HepG2 (cell line): Measurements from ENCODE around the gene NELFCD. TPM values are rescaled to one million over a fixed set of nuclear protein-coding genes. Genes with fewer than 3 reads are reported as not detected.
A peak's percentile ranks its signal among the peaks of the same experiment; 100 is the strongest.

Experiments
- ATAC-seq: fragments of 200-7000 bp; cut with Tn5 transposase; 3 replicates; pipeline ENCODE4 v1.9.1; 2020; ENCODE audit warnings: mild to moderate bottlenecking, moderate library complexity
- BruUV-seq: library from RNA; stranded (reverse); fragments of 400-500 nt; replicated peaks from 2 replicates; lab custom pipeline; 2021; lab: Mats Ljungman, UMichigan
- CTCF ChIA-PET: fragments of 300-600 bp; formaldehyde crosslinking; extraction: SDS; loops from one replicate; lab custom pipeline; 2021; ENCODE audit warnings: low total read pairs, inconsistent platforms, low intra/inter-chr PET ratio; lab: Yijun Ruan, JAX
- POLR2A ChIA-PET: fragments of 350-600 bp; sonication (Branson Sonifier 250); formaldehyde crosslinking; loops from one replicate; lab custom pipeline; 2020; ENCODE audit warnings: antibody characterized with exemption, inconsistent platforms; lab: Yijun Ruan, JAX
- DNase-seq: peaks from one replicate; pipeline ENCODE4 v3.0.0-alpha.2; 2015; ENCODE audit warnings: low spot score
- FAIRE-seq: peaks from 3 replicates; lab custom pipeline; 2011; peaks lifted over from hg19 to GRCh38; lab: Jason Lieb, UNC
- H2AFZ ChIP-seq: one replicate; pipeline ENCODE4 v1.6.1; 2011; ENCODE audit warnings: low read length, inconsistent platforms
- H3K27ac ChIP-seq: fragments of 300-600 bp; 3 replicates; pipeline ENCODE4 v1.8.0; 2011; ENCODE audit warnings: mixed run types, mild to moderate bottlenecking, mixed read lengths, low read length, inconsistent platforms; ENCODE audit not compliant: insufficient read depth; ENCODE audit errors: extremely low read length
- H3K27me3 ChIP-seq, 2 experiments: fragments of 200-600 bp in 1 of 2; 2 replicates in 1 of 2; 3 replicates in 1 of 2; pipeline versions ENCODE4 v1.6.0 to v1.8.0; 2011; ENCODE audit warnings: low read length in 2 of 2, mild to moderate bottlenecking in 2 of 2, moderate library complexity in 2 of 2, inconsistent platforms in 1 of 2; ENCODE audit not compliant: insufficient read depth in 2 of 2, control insufficient read depth in 1 of 2
- H3K36me3 ChIP-seq, 2 experiments: fragments of 200-600 bp in 1 of 2; replicated peaks in 1 of 2; 2 replicates in 1 of 2; 3 replicates in 1 of 2; pipeline versions ENCODE4 v1.5.1 to v1.8.0; 2011; ENCODE audit warnings: low read length in 2 of 2, inconsistent platforms in 1 of 2; ENCODE audit not compliant: insufficient read depth in 2 of 2, control insufficient read depth in 1 of 2
- H3K4me1 ChIP-seq: 2 replicates; pipeline ENCODE4 v1.5.1; 2012; ENCODE audit warnings: low read length, inconsistent platforms; ENCODE audit not compliant: insufficient read depth
- H3K4me2 ChIP-seq: 2 replicates; pipeline ENCODE4 v1.6.0; 2011; ENCODE audit warnings: low read depth, low read length, inconsistent platforms
- H3K4me3 ChIP-seq, 3 experiments: fragments of 200-600 bp in 1 of 3; sonication (generic), shearing (Covaris generic) in 1 of 3; replicated peaks in 1 of 3; 2 replicates each; pipeline ENCODE4 v1.5.1; 2011 to 2016; ENCODE audit warnings: low read length in 3 of 3, inconsistent platforms in 2 of 3, low read depth in 2 of 3, mild to moderate bottlenecking in 2 of 3, control low read depth in 1 of 3, mixed read lengths in 1 of 3; ENCODE audit not compliant: insufficient read depth in 1 of 3
- H3K79me2 ChIP-seq: one replicate; pipeline ENCODE4 v1.6.1; 2011; ENCODE audit warnings: low read length, inconsistent platforms; ENCODE audit not compliant: insufficient read depth
- H3K9ac ChIP-seq: 2 replicates; pipeline ENCODE4 v1.6.0; 2011; ENCODE audit warnings: mild to moderate bottlenecking, low read depth, low read length, inconsistent platforms; ENCODE audit not compliant: insufficient read depth
- H3K9me3 ChIP-seq: 2 replicates; pipeline ENCODE4 v1.5.1; 2012; ENCODE audit warnings: mild to moderate bottlenecking, low read length
- H4K20me1 ChIP-seq: 2 replicates; pipeline ENCODE4 v1.6.0; 2011; ENCODE audit warnings: inconsistent platforms, mild to moderate bottlenecking, low read length, moderate library complexity; ENCODE audit not compliant: insufficient read depth
- FOXM1 ChIP-seq: sonication (generic); formaldehyde crosslinking; IDR thresholded peaks from 2 replicates; pipeline ENCODE4 v1.5.0; 2020; ENCODE audit warnings: missing genetic modification reagents
- NFKB2 ChIP-seq: sonication (generic); formaldehyde crosslinking; IDR thresholded peaks from 2 replicates; pipeline ENCODE4 v1.4.0; 2020; ENCODE audit warnings: missing genetic modification reagents, borderline replicate concordance
- POLR2AphosphoS2 ChIP-seq: IDR thresholded peaks from 2 replicates; pipeline ENCODE4 v1.6.1; 2011; ENCODE audit warnings: low read depth, low read length, improper control_type of control experiment
- PPARG ChIP-seq: conservative IDR thresholded peaks from 2 replicates; pipeline ENCODE4 v1.6.1; 2016; ENCODE audit warnings: missing biosample characterization, missing genetic modification reagents
- REL ChIP-seq: sonication (generic); formaldehyde crosslinking; conservative IDR thresholded peaks from 2 replicates; pipeline ENCODE4 v1.8.0; 2022; ENCODE audit warnings: mild to moderate bottlenecking, missing genetic modification reagents, moderate library complexity
- SYNCRIP ChIP-seq: fragments of 200-400 bp; formaldehyde crosslinking; IDR thresholded peaks from 2 replicates; pipeline ENCODE4 v1.6.1; 2018; ENCODE audit warnings: mild to moderate bottlenecking, low read depth, low read length; ENCODE audit not compliant: insufficient read depth
- ZNF235 ChIP-seq: sonication (generic); formaldehyde crosslinking; IDR thresholded peaks from 2 replicates; pipeline ENCODE4 v1.8.1; 2023; ENCODE audit warnings: mild to moderate bottlenecking, missing genetic modification reagents, borderline replicate concordance
- ZNF343 ChIP-seq: sonication (generic); formaldehyde crosslinking; IDR thresholded peaks from 2 replicates; pipeline ENCODE4 v1.4.0; 2020; ENCODE audit warnings: mild to moderate bottlenecking, missing genetic modification reagents
- ZNF562 ChIP-seq: sonication (generic); formaldehyde crosslinking; IDR thresholded peaks from 2 replicates; pipeline ENCODE4 v1.8.0; 2022; ENCODE audit warnings: missing genetic modification reagents, borderline replicate concordance
- ZNF572 ChIP-seq: sonication (generic); formaldehyde crosslinking; IDR thresholded peaks from 2 replicates; pipeline ENCODE4 v1.5.1; 2020; ENCODE audit warnings: mild to moderate bottlenecking, missing genetic modification reagents
- WGBS: methylation state at CpG from one replicate; pipeline ENCODE4 v1.1.6; 2017; ENCODE audit warnings: low lambda C conversion rate; 5-methylcytosine and 5-hydroxymethylcytosine counted together
- in situ Hi-C: cut with HindIII; loops from 2 replicates; pipeline ENCODE4 v1.10.0; 2017; ENCODE audit warnings: low pct_unique_long_range_greater_than_20kb; ENCODE audit not compliant: extremely low pct_ligation_motif_present
- intact Hi-C: fragments of 100-400 bp; cut with micrococcal nuclease; formaldehyde crosslinking; loops from one replicate; pipeline ENCODE4 v1.10.0; 2022; ENCODE audit not compliant: unreplicated experiment
- polyA plus RNA-seq, 8 experiments: library from polyadenylated mRNA; depleted of rRNA in 3 of 8; stranded (reverse) in 7 of 8; unstranded in 1 of 8; fragments of >200 nt; fragmentation: Illumina TruSeq in 4 of 8; extraction: Trizol in 4 of 8; gene quantifications; 2 replicates each; pipeline versions ENCODE4 v1.2.1 to v1.2.3, GENCODE V29; 2011 to 2016; ENCODE audit warnings: low read depth in 4 of 8, missing spikeins in 1 of 8, mixed read lengths in 1 of 8; ENCODE audit not compliant: insufficient read depth in 1 of 8
- total RNA-seq, 5 experiments: library from RNA; depleted of rRNA; stranded (reverse); fragments of >200 nt; fragmentation: Illumina TruSeq; extraction: Trizol; gene quantifications; 2 replicates each; pipeline ENCODE4 v1.2.3, GENCODE V29; 2016; ENCODE audit warnings: low read depth in 1 of 5
- TF ChIP-seq, protein P1 (sequence below), 2 experiments: sonication (generic) in 1 of 2; formaldehyde crosslinking in 1 of 2; IDR thresholded peaks; 2 replicates each; pipeline versions ENCODE4 v1.4.0 to v1.6.1; 2018 to 2020; ENCODE audit warnings: missing genetic modification reagents in 2 of 2, borderline replicate concordance in 1 of 2, low read depth in 1 of 2, mild to moderate bottlenecking in 1 of 2, missing biosample characterization in 1 of 2
- TF ChIP-seq, protein P2 (sequence below): sonication (generic); formaldehyde crosslinking; IDR thresholded peaks from 2 replicates; pipeline ENCODE4 v1.4.0; 2020; ENCODE audit warnings: missing genetic modification reagents, borderline replicate concordance
- TF ChIP-seq, protein P3 (sequence below): sonication (generic); formaldehyde crosslinking; IDR thresholded peaks from 2 replicates; pipeline ENCODE4 v1.5.1; 2020; ENCODE audit warnings: mild to moderate bottlenecking, missing genetic modification reagents, moderate library complexity

NELFCD gene
- total and polyA plus RNA-seq, 2 of the 13 experiments (the other 11 are each of a cell fraction or from before 2014, with no cell fraction given), result 159 to 203 TPM

- TF ChIP-seq, protein P1, sequence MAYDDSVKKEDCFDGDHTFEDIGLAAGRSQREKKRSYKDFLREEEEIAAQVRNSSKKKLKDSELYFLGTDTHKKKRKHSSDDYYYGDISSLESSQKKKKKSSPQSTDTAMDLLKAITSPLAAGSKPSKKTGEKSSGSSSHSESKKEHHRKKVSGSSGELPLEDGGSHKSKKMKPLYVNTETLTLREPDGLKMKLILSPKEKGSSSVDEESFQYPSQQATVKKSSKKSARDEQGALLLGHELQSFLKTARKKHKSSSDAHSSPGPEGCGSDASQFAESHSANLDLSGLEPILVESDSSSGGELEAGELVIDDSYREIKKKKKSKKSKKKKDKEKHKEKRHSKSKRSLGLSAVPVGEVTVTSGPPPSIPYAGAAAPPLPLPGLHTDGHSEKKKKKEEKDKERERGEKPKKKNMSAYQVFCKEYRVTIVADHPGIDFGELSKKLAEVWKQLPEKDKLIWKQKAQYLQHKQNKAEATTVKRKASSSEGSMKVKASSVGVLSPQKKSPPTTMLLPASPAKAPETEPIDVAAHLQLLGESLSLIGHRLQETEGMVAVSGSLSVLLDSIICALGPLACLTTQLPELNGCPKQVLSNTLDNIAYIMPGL (CRISPR knock-in tag; IDR thresholded peaks at IDR 0.05; ENCODE audit: borderline replicate concordance in 1 of 2, low read depth in 1 of 2), result 0 out of 4 replicates have a peak, but pooled peaks of 1 of the 2 experiments have one; percentile 21
- TF ChIP-seq PPARG, result peak; percentile 77
Measured at GRCh38 chr20:59042796-59043631, 62.0 kb downstream of the NELFCD start (continued).

- Histone ChIP-seq H3K4me1 (peaks cover 33% of the 10 kb centered on the region), H3K36me3 (no peaks in the 10 kb centered on the region), H3K9me3 (no peaks in the 10 kb centered on the region), H4K20me1 (no peaks in the 10 kb centered on the region), H2AFZ (no peak overlapping the region), H3K9ac (no peak overlapping the region), H3K4me2 (no peak overlapping the region), H3K27ac (no peak overlapping the region), H3K79me2 (peaks cover 21% of the 10 kb centered on the region), H3K27me3 (peaks cover 2 to 3% of the 10 kb centered on the region in 2 experiments; a peak in 2 of 5 replicates), H3K4me3 (no peak overlapping the region)
- BruUV-seq, result no TSS peak
- ChIA-PET CTCF (no interaction called here), POLR2A (interaction anchor here (3.0 kb wide), 1 partner anchor 12 kb away, joined by 21 read pairs; the partner anchor contains the start of gene ATP5F1E)
- intact Hi-C loops, result no loop called here
- WGBS, result 51% methylated on average over 3 of the region's 3 CpGs
- in situ Hi-C loops, result no loop called here
- TF ChIP-seq ZNF572 (CRISPR knock-in tag), result no peak
- TF ChIP-seq, protein P2, sequence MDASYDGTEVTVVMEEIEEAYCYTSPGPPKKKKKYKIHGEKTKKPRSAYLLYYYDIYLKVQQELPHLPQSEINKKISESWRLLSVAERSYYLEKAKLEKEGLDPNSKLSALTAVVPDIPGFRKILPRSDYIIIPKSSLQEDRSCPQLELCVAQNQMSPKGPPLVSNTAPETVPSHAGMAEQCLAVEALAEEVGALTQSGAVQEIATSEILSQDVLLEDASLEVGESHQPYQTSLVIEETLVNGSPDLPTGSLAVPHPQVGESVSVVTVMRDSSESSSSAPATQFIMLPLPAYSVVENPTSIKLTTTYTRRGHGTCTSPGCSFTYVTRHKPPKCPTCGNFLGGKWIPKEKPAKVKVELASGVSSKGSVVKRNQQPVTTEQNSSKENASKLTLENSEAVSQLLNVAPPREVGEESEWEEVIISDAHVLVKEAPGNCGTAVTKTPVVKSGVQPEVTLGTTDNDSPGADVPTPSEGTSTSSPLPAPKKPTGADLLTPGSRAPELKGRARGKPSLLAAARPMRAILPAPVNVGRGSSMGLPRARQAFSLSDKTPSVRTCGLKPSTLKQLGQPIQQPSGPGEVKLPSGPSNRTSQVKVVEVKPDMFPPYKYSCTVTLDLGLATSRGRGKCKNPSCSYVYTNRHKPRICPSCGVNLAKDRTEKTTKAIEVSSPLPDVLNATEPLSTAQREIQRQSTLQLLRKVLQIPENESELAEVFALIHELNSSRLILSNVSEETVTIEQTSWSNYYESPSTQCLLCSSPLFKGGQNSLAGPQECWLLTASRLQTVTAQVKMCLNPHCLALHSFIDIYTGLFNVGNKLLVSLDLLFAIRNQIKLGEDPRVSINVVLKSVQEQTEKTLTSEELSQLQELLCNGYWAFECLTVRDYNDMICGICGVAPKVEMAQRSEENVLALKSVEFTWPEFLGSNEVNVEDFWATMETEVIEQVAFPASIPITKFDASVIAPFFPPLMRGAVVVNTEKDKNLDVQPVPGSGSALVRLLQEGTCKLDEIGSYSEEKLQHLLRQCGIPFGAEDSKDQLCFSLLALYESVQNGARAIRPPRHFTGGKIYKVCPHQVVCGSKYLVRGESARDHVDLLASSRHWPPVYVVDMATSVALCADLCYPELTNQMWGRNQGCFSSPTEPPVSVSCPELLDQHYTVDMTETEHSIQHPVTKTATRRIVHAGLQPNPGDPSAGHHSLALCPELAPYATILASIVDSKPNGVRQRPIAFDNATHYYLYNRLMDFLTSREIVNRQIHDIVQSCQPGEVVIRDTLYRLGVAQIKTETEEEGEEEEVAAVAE (CRISPR knock-in tag), result no peak
- TF ChIP-seq ZNF343 (CRISPR knock-in tag), result no peak
- no peak for TF ChIP-seq POLR2AphosphoS2
- no peak for TF ChIP-seq NFKB2
- no peak for TF ChIP-seq FOXM1 (CRISPR knock-in tag)
- no peak for TF ChIP-seq ZNF235
- TF ChIP-seq ZNF562 (CRISPR knock-in tag), result no peak
- no peak for TF ChIP-seq SYNCRIP
- no peak for TF ChIP-seq REL (CRISPR knock-in tag)
- TF ChIP-seq, protein P3, sequence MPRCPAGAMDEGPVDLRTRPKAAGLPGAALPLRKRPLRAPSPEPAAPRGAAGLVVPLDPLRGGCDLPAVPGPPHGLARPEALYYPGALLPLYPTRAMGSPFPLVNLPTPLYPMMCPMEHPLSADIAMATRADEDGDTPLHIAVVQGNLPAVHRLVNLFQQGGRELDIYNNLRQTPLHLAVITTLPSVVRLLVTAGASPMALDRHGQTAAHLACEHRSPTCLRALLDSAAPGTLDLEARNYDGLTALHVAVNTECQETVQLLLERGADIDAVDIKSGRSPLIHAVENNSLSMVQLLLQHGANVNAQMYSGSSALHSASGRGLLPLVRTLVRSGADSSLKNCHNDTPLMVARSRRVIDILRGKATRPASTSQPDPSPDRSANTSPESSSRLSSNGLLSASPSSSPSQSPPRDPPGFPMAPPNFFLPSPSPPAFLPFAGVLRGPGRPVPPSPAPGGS (CRISPR knock-in tag), result no peak
- no peak for DNase-seq
- no peak for FAIRE-seq
- ATAC-seq, result no peak
Measured at GRCh38 chr20:59043698-59044097, 62.6 kb downstream of the NELFCD start.
